Measurements from ENCODE around the gene PDCD1LG2.

The PDCD1LG2 gene

DNA sequence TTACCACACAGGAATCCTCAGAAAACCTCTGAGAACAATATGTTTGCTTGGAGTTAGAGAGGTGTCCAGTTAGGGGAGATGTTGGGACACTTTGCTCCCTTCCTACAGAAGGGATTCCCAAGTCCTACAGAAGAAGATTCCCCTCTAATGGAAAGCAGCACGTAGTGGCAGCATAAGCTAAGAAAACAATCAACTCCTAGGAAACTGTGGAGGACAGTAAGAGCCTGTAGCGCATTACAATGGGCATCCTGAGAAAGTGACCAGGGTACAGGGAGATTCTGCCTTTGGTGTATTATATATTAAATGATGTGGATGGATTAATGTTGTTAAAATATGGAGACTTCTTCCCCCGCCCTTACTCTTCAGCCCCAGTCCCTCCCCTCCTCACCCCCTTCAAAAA, 104.7 kb downstream of the PDCD1LG2 start:
- DNase-seq: no peak

DNA sequence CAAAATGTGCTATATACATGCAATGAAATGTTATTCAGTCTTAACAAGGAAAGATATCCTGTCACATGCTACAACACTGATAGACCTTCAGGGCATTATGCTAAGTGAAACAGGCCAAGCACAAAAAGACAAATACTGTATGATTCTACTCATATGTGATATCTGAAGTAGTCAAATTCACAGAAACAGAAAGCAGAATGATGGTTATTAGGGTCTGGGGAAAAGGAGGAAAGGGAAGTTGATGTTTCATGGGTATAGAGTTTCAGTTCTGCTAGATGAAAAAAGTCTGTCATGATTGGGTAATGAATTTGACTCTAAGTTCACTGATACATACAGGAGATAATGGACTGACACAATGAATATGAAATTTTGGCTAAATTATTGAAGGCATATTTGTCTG, 107.4 kb downstream of the PDCD1LG2 start:
- DNase-seq: no peak

DNA sequence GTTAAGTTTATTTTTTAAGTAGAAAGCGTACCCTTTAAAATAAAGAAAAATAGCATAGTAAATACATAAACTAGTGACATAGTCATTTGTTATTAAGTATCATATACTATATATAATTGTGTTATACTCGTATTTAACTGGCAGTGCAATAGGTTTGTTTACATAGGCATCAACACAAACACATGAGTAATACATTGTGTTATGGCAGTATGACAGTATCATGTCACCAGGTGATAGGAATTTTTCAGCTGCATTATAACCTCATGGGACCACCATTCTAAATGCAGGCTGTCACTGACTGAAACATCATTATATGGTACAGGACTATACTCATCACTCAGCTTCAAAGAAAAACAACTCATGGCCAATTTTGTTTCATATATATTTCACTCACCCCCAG, 110.2 kb downstream of the PDCD1LG2 start:
- DNase-seq: no peak

All from NCI-H2081 (cell line).